IMR-90 (cell line): Measurements from ENCODE around the gene RPTOR. TPM values are rescaled to one million over a fixed set of nuclear protein-coding genes. Genes with fewer than 3 reads are reported as not detected.

ENCODE experiments used
- ATAC-seq: fragments of 200-7000 bp; cut with Tn5 transposase; 2 replicates; pipeline ENCODE4 v1.9.1; 2020; ENCODE audit warnings: low read depth, mild to moderate bottlenecking, moderate library complexity
- BruUV-seq: library from RNA; stranded (reverse); fragments of 400-500 nt; replicated peaks from 2 replicates; lab custom pipeline; 2021; lab: Mats Ljungman, UMichigan
- CTCF ChIA-PET: fragments of 300-600 bp; formaldehyde crosslinking; extraction: SDS; loops from one replicate; lab custom pipeline; 2021; ENCODE audit warnings: antibody characterized with exemption; lab: Yijun Ruan, JAX
- POLR2A ChIA-PET: fragments of 300-600 bp; sonication (Branson Sonifier 250); formaldehyde crosslinking; loops from one replicate; lab custom pipeline; 2022; ENCODE audit warnings: antibody characterized with exemption; ENCODE audit not compliant: unreplicated experiment; lab: Charles Lee
- DNase-seq: peaks from one replicate; pipeline ENCODE4 v3.0.0; 2013
- H2AFZ ChIP-seq: replicated peaks from 2 replicates; pipeline ENCODE3; 2013; ENCODE audit warnings: low read length, mild to moderate bottlenecking; ENCODE audit not compliant: poor library complexity
- H2AK5ac ChIP-seq: 2 replicates; pipeline ENCODE4 v1.6.1; 2013; ENCODE audit warnings: low read depth, low read length, inconsistent platforms
- H2AK9ac ChIP-seq: replicated peaks from 2 replicates; pipeline ENCODE3; 2013; ENCODE audit warnings: mild to moderate bottlenecking, low read depth, low read length, moderate library complexity; ENCODE audit not compliant: poor library complexity
- H2BK120ac ChIP-seq: 2 replicates; pipeline ENCODE4 v1.6.1; 2013; ENCODE audit warnings: low read depth, low read length, inconsistent platforms
- H2BK15ac ChIP-seq: 3 replicates; pipeline ENCODE4 v1.6.1; 2013; ENCODE audit warnings: low read depth, low read length, inconsistent platforms
- H2BK20ac ChIP-seq: 2 replicates; pipeline ENCODE4 v1.6.1; 2013; ENCODE audit warnings: low read depth, mild to moderate bottlenecking, inconsistent platforms, low read length, moderate library complexity
- H2BK5ac ChIP-seq: 2 replicates; pipeline ENCODE4 v1.6.1; 2013; ENCODE audit warnings: mild to moderate bottlenecking, low read depth, low read length, inconsistent platforms; ENCODE audit not compliant: poor library complexity, severe bottlenecking
- H3K14ac ChIP-seq: replicated peaks from 2 replicates; pipeline ENCODE4 v1.6.1; 2013; ENCODE audit warnings: low read depth, low read length, inconsistent platforms
- H3K18ac ChIP-seq: 2 replicates; pipeline ENCODE4 v1.6.1; 2013; ENCODE audit warnings: low read depth, low read length, control low read depth
- H3K23ac ChIP-seq: 2 replicates; pipeline ENCODE4 v1.6.1; 2013; ENCODE audit warnings: low read depth, low read length, inconsistent platforms
- H3K27ac ChIP-seq: 2 replicates; pipeline ENCODE4 v1.5.1; 2013; ENCODE audit warnings: mild to moderate bottlenecking, control low read depth, low read length; ENCODE audit not compliant: insufficient read depth
- H3K27me3 ChIP-seq: 2 replicates; pipeline ENCODE4 v1.6.1; 2013; ENCODE audit warnings: low read length; ENCODE audit not compliant: control insufficient read depth, insufficient read depth
- H3K36me3 ChIP-seq: 2 replicates; pipeline ENCODE4 v1.6.1; 2013; ENCODE audit warnings: low read length, mixed read lengths; ENCODE audit not compliant: control insufficient read depth, insufficient read depth
- H3K4ac ChIP-seq: 2 replicates; pipeline ENCODE4 v1.6.1; 2013; ENCODE audit warnings: low read depth, low read length, inconsistent platforms
- H3K4me1 ChIP-seq: 2 replicates; pipeline ENCODE4 v1.6.1; 2013; ENCODE audit warnings: low read length, mixed read lengths; ENCODE audit not compliant: control insufficient read depth, insufficient read depth
- H3K4me2 ChIP-seq: 2 replicates; pipeline ENCODE4 v1.6.1; 2013; ENCODE audit warnings: low read depth, mild to moderate bottlenecking, control low read depth, low read length, moderate library complexity
- H3K4me3 ChIP-seq: 2 replicates; pipeline ENCODE4 v1.5.1; 2013; ENCODE audit warnings: low read depth, mild to moderate bottlenecking, control low read depth, low read length, moderate library complexity; ENCODE audit not compliant: insufficient read depth
- H3K56ac ChIP-seq: 2 replicates; pipeline ENCODE4 v1.6.1; 2013; ENCODE audit warnings: low read length, inconsistent platforms; ENCODE audit not compliant: insufficient read depth; ENCODE audit errors: extremely low read depth
- H3K79me1 ChIP-seq, 2 experiments: 2 replicates each; pipeline ENCODE4 v1.6.1; 2013; ENCODE audit warnings: low read length in 2 of 2, inconsistent platforms in 1 of 2, low read depth in 1 of 2
- H3K9ac ChIP-seq: 2 replicates; pipeline ENCODE4 v1.6.1; 2013; ENCODE audit warnings: low read depth, low read length, control low read depth
- H3K9me1 ChIP-seq: 2 replicates; pipeline ENCODE4 v1.6.1; 2013; ENCODE audit warnings: low read length, inconsistent platforms; ENCODE audit not compliant: insufficient read depth
- H3K9me3 ChIP-seq: 2 replicates; pipeline ENCODE4 v1.6.1; 2013; ENCODE audit warnings: low read length; ENCODE audit not compliant: control insufficient read depth, insufficient read depth
- H4K20me1 ChIP-seq: 2 replicates; pipeline ENCODE4 v1.6.1; 2013; ENCODE audit warnings: low read length, inconsistent platforms; ENCODE audit not compliant: insufficient read depth
- H4K5ac ChIP-seq: 2 replicates; pipeline ENCODE4 v1.6.1; 2013; ENCODE audit warnings: mild to moderate bottlenecking, low read depth, low read length, control low read depth
- H4K8ac ChIP-seq, 2 experiments: 2 replicates each; pipeline ENCODE4 v1.6.1; 2013; ENCODE audit warnings: low read depth in 2 of 2, low read length in 2 of 2, control low read depth in 1 of 2, inconsistent platforms in 1 of 2
- H4K91ac ChIP-seq: 2 replicates; pipeline ENCODE4 v1.6.1; 2013; ENCODE audit warnings: low read depth, low read length, inconsistent platforms; ENCODE audit not compliant: insufficient read depth
- BHLHE40 ChIP-seq: fragments of 150-350 bp; IDR thresholded peaks from 2 replicates; pipeline ENCODE4 v1.6.1; 2016; ENCODE audit warnings: mild to moderate bottlenecking, low read depth, low read length
- CEBPB ChIP-seq: IDR thresholded peaks from 2 replicates; pipeline ENCODE4 v1.6.1; 2012; ENCODE audit warnings: low read depth, low read length, improper control_type of control experiment
- CHD1 ChIP-seq: IDR thresholded peaks from 2 replicates; pipeline ENCODE4 v1.6.1; 2012; ENCODE audit warnings: low read depth, low read length, improper control_type of control experiment
- FOS ChIP-seq: fragments of 150-350 bp; IDR thresholded peaks from 2 replicates; pipeline ENCODE4 v1.6.1; 2016; ENCODE audit warnings: low read depth, low read length
- MAFK ChIP-seq: IDR thresholded peaks from 2 replicates; pipeline ENCODE4 v1.6.1; 2012; ENCODE audit warnings: low read depth, low read length, improper control_type of control experiment
- MAZ ChIP-seq: IDR thresholded peaks from 2 replicates; pipeline ENCODE4 v1.6.1; 2012; ENCODE audit warnings: low read depth, mild to moderate bottlenecking, low read length, improper control_type of control experiment, moderate library complexity, borderline replicate concordance
- MXI1 ChIP-seq: IDR thresholded peaks from 2 replicates; pipeline ENCODE4 v1.6.1; 2012; ENCODE audit warnings: low read depth, mild to moderate bottlenecking, low read length, moderate library complexity, borderline replicate concordance
- NFE2L2 ChIP-seq: fragments of 150-350 bp; IDR thresholded peaks from 2 replicates; pipeline ENCODE4 v1.6.1; 2016; ENCODE audit warnings: low read depth, mild to moderate bottlenecking, low read length
- POLR2A ChIP-seq: IDR thresholded peaks from 2 replicates; pipeline ENCODE4 v1.6.1; 2012; ENCODE audit warnings: mild to moderate bottlenecking, low read depth, low read length
- RAD21 ChIP-seq: IDR thresholded peaks from 2 replicates; pipeline ENCODE4 v1.6.1; 2012; ENCODE audit warnings: low read length, improper control_type of control experiment
- RCOR1 ChIP-seq: IDR thresholded peaks from 2 replicates; pipeline ENCODE4 v1.6.1; 2012; ENCODE audit warnings: mild to moderate bottlenecking, low read length, improper control_type of control experiment; ENCODE audit not compliant: insufficient replicate concordance
- RFX5 ChIP-seq: IDR thresholded peaks from 2 replicates; pipeline ENCODE4 v1.8.0; 2012; ENCODE audit warnings: low read depth, mild to moderate bottlenecking, low read length, moderate library complexity
- SMC3 ChIP-seq: fragments of 150-350 bp; IDR thresholded peaks from 2 replicates; pipeline ENCODE4 v1.6.1; 2016; ENCODE audit warnings: low read depth, mild to moderate bottlenecking, antibody characterized with exemption, low read length, moderate library complexity
- WGBS, 2 experiments: methylation state at CpG; one replicate each; pipeline versions ENCODE4 v1.1.5 to v1.1.7; 2013; ENCODE audit warnings: missing lambda C conversion rate in 2 of 2; ENCODE audit not compliant: insufficient read length in 1 of 2; ENCODE audit errors: extremely low coverage in 2 of 2; 5-methylcytosine and 5-hydroxymethylcytosine counted together
- dilution Hi-C: fragments of 300-500 bp; cut with HindIII; formaldehyde crosslinking; loops from one replicate; pipeline ENCODE4 v1.14.3; 2018; ENCODE audit warnings: low sequenced_read_pairs; ENCODE audit not compliant: unreplicated experiment
- in situ Hi-C: fragments of 300-500 bp; cut with MboI; formaldehyde crosslinking; loops from 3 replicates; pipeline ENCODE4 v1.14.3; 2019; ENCODE audit warnings: low sequenced_read_pairs, inconsistent platforms, mixed read lengths
- intact Hi-C: fragments of 100-400 bp; cut with micrococcal nuclease; formaldehyde crosslinking; loops from 2 replicates; pipeline ENCODE4 v1.10.0; 2022
- polyA plus RNA-seq, 3 experiments: library from polyadenylated mRNA; depleted of rRNA; stranded (reverse); fragments of >200 nt; gene quantifications; 2 replicates each; pipeline ENCODE4 v1.2.3, GENCODE V29; 2012; ENCODE audit warnings: low replicate concordance in 1 of 3
- total RNA-seq: library from RNA; depleted of rRNA; stranded (reverse); fragments of >200 nt; gene quantifications from 2 replicates; pipeline ENCODE4 v1.2.3, GENCODE V29; 2012
- TF ChIP-seq, protein P1 (sequence below): fragments of 150-350 bp; IDR thresholded peaks from 2 replicates; pipeline ENCODE4 v1.6.1; 2017; ENCODE audit warnings: mild to moderate bottlenecking, antibody characterized with exemption, low read length, low read depth
- TF ChIP-seq, protein P2 (sequence below): fragments of 150-350 bp; IDR thresholded peaks from 2 replicates; pipeline ENCODE4 v1.6.1; 2016; ENCODE audit warnings: low read depth, mild to moderate bottlenecking, low read length, moderate library complexity, borderline replicate concordance
- TF ChIP-seq, protein P3 (sequence below): conservative IDR thresholded peaks from 2 replicates; pipeline ENCODE4 v1.5.1; 2012; ENCODE audit warnings: mild to moderate bottlenecking, low read depth, low read length, improper control_type of control experiment

The RPTOR gene
- total and polyA plus RNA-seq, 2 of the 4 experiments (the other 2 are of a cell fraction) = 10.8 to 14.7 TPM

DNA sequence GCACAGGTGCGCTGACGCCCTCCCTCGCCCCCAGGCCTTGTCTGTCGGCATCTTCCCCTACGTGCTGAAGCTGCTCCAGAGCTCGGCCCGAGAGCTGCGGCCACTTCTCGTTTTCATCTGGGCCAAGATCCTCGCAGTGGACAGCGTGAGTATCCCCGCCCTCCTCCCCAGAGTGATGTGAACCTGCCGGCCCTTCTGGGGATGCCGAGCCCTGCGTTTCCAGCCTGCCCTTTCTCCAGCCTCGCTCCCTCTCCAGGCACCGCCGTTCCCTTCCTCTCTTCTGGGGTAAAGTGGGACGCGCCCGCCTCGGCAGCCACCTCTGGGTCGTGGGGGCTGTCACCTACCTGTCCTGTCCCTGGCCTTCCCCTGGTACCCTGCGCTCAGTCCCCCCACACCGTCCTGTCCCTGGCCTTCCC lies 313.1 kb downstream of the RPTOR start:
- H3K23ac ChIP-seq = peak overlapping the region; percentile 95; the same call in 1 of the 2 replicates
- H3K9ac ChIP-seq = peak overlapping the region; percentile 84; the same call in 1 of the 2 replicates
- H3K36me3 ChIP-seq = peaks cover 6% of the 10 kb centered on the region
- peak overlapping the region; percentile 96 for H4K5ac ChIP-seq
- H2AK5ac ChIP-seq = peak overlapping the region; percentile 100
- no peak overlapping the region for H3K4me3 ChIP-seq
- TF ChIP-seq, protein P1, sequence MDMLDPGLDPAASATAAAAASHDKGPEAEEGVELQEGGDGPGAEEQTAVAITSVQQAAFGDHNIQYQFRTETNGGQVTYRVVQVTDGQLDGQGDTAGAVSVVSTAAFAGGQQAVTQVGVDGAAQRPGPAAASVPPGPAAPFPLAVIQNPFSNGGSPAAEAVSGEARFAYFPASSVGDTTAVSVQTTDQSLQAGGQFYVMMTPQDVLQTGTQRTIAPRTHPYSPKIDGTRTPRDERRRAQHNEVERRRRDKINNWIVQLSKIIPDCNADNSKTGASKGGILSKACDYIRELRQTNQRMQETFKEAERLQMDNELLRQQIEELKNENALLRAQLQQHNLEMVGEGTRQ = no peak
- no peak for TF ChIP-seq SMC3
- TF ChIP-seq, protein P2, sequence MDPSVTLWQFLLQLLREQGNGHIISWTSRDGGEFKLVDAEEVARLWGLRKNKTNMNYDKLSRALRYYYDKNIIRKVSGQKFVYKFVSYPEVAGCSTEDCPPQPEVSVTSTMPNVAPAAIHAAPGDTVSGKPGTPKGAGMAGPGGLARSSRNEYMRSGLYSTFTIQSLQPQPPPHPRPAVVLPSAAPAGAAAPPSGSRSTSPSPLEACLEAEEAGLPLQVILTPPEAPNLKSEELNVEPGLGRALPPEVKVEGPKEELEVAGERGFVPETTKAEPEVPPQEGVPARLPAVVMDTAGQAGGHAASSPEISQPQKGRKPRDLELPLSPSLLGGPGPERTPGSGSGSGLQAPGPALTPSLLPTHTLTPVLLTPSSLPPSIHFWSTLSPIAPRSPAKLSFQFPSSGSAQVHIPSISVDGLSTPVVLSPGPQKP = no peak
- TF ChIP-seq RFX5 = no peak
- TF ChIP-seq FOS = no peak
- TF ChIP-seq, protein P3, sequence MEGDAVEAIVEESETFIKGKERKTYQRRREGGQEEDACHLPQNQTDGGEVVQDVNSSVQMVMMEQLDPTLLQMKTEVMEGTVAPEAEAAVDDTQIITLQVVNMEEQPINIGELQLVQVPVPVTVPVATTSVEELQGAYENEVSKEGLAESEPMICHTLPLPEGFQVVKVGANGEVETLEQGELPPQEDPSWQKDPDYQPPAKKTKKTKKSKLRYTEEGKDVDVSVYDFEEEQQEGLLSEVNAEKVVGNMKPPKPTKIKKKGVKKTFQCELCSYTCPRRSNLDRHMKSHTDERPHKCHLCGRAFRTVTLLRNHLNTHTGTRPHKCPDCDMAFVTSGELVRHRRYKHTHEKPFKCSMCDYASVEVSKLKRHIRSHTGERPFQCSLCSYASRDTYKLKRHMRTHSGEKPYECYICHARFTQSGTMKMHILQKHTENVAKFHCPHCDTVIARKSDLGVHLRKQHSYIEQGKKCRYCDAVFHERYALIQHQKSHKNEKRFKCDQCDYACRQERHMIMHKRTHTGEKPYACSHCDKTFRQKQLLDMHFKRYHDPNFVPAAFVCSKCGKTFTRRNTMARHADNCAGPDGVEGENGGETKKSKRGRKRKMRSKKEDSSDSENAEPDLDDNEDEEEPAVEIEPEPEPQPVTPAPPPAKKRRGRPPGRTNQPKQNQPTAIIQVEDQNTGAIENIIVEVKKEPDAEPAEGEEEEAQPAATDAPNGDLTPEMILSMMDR = no peak
- no peak for TF ChIP-seq RAD21
- TF ChIP-seq NFE2L2 = no peak
- no peak for TF ChIP-seq MAZ
- no peak for TF ChIP-seq CHD1
- TF ChIP-seq CEBPB = no peak
- TF ChIP-seq POLR2A = no peak
- no peak for TF ChIP-seq MXI1
- no peak for TF ChIP-seq MAFK
- no peak for TF ChIP-seq RCOR1
- TF ChIP-seq BHLHE40 = no peak
- no peak overlapping the region for H3K4me2 ChIP-seq
- peaks cover 60% of the 10 kb centered on the region for H3K9me1 ChIP-seq
- H2BK120ac ChIP-seq = peak overlapping the region; percentile 100
- ChIA-PET CTCF (no interaction called here), POLR2A (no interaction called here)
- peaks cover 27 to 73% of the 10 kb centered on the region in 2 experiments for H3K79me1 ChIP-seq
- H4K91ac ChIP-seq = peak overlapping the region; percentile 100
- H2BK20ac ChIP-seq = peak overlapping the region; percentile 100
- peak overlapping the region; percentile 98 for H2AK9ac ChIP-seq
- H4K8ac ChIP-seq = peak overlapping the region; percentile 99
- H3K27me3 ChIP-seq = no peaks in the 10 kb centered on the region
- H3K18ac ChIP-seq = peak overlapping the region; percentile 95
- peak overlapping the region; percentile 100; the same call in 1 of the 2 replicates for H3K56ac ChIP-seq
- H4K20me1 ChIP-seq = no peaks in the 10 kb centered on the region
- peak overlapping the region; percentile 100 for H2BK5ac ChIP-seq
- ATAC-seq = no peak
- no peak for DNase-seq
- H3K4me1 ChIP-seq = peaks cover 51% of the 10 kb centered on the region
- peak overlapping the region; percentile 96; the same call in 2 of the 3 replicates for H2BK15ac ChIP-seq
- 97% methylated on average over 22 of the region's 25 CpGs; no CpG with 5 or more reads in 1 of the 2 experiments for WGBS, 2 experiments
- H3K27ac ChIP-seq = peak overlapping the region; percentile 99
- H3K4ac ChIP-seq = peak overlapping the region; percentile 100
- no peak overlapping the region for H2AFZ ChIP-seq
- dilution Hi-C loops (no loop called here), in situ Hi-C loops (no loop called here), intact Hi-C loops (loop anchor here (5.0 to 10.0 kb wide), 2 partner anchors 270 to 383 kb away; partner anchors contain the start of gene NPTX1)
- no peaks in the 10 kb centered on the region for H3K9me3 ChIP-seq
- BruUV-seq = no TSS peak
- peak overlapping the region; percentile 98 for H3K14ac ChIP-seq
